ENCODE data around the gene LYPD6B.

DNA sequence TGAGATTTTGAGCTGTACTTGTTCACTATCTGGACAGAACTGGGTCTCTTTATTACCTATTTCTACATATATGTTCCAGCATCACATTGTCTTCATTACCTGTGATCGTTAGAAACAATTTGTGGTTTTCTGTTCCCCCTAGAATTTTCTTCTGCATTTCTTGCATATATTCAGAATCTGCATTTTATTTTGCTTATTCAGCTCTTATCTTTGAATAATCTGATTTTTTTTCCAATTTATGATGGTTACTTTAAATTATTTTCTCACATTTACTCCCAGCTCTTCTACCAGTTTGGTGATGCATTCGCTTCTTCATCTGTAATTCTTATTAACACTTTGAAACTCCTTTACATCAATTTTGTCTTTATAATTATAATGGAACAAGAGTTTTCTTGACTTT lies 55.1 kb downstream of the LYPD6B start:
- TF ChIP-seq, protein P1, sequence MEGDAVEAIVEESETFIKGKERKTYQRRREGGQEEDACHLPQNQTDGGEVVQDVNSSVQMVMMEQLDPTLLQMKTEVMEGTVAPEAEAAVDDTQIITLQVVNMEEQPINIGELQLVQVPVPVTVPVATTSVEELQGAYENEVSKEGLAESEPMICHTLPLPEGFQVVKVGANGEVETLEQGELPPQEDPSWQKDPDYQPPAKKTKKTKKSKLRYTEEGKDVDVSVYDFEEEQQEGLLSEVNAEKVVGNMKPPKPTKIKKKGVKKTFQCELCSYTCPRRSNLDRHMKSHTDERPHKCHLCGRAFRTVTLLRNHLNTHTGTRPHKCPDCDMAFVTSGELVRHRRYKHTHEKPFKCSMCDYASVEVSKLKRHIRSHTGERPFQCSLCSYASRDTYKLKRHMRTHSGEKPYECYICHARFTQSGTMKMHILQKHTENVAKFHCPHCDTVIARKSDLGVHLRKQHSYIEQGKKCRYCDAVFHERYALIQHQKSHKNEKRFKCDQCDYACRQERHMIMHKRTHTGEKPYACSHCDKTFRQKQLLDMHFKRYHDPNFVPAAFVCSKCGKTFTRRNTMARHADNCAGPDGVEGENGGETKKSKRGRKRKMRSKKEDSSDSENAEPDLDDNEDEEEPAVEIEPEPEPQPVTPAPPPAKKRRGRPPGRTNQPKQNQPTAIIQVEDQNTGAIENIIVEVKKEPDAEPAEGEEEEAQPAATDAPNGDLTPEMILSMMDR (conservative IDR thresholded peaks at IDR 0.05; ENCODE audit: low read depth, low read length) = no peak
- no peak for TF ChIP-seq EZH2 (IDR thresholded peaks at IDR 0.05; ENCODE audit: borderline replicate concordance, low read depth, low read length, poor library complexity, severe bottlenecking)

Data from A673 (cell line).